Right lobe of liver (tissue), 4 donors: Measurements from ENCODE around the gene MEIS2.

Source experiments
- CTCF ChIP-seq, 4 donors: fragments of 200-600 bp in 3 of 4; fragments of 450-650 bp in 1 of 4; IDR thresholded peaks; one replicate each; pipeline versions ENCODE4 v1.5.1 to v1.8.0; 2016 to 2022; ENCODE audit warnings: antibody characterized with exemption in 4 of 4, mild to moderate bottlenecking in 2 of 4
- POLR2A ChIP-seq: fragments of 450-650 bp; IDR thresholded peaks from one replicate; pipeline ENCODE4 v1.6.1; 2017; ENCODE audit warnings: antibody characterized with exemption, mild to moderate bottlenecking
- donor health status: DM: no; HTN: no; CAD: no.
- donor health status: DM: no; HTN: no; CAD: no.
- donor health status: DM: no; HTN: yes; CAD: no.

GRCh38 chr15:36940636-36941260 is 159.6 kb downstream of the MEIS2 start:
- TF ChIP-seq CTCF (IDR thresholded peaks at IDR 0.05) (no peak), POLR2A (no peak)
